ENCODE results near the gene RLF. TPM values are rescaled to one million over a fixed set of nuclear protein-coding genes. Genes with fewer than 3 reads are reported as not detected.

Gene RLF
- total RNA-seq, 5 donors from 2014 or later (not counting 1 experiment from before 2014, with no cell fraction given) = 17.5 to 25.1 (median 18.4) TPM

- Mint-ChIP-seq H3K27ac (no peak overlapping the region), H3K36me3 (peaks cover 43% of the 10 kb centered on the region)
- ATAC-seq (replicated peaks in 1 of 4) = no peak
These were observed 106.6 kb downstream of the RLF start for GRCh38 chr1:40267767-40268187.

GRCh38 chr1:40268211-40268610 is 107.0 kb downstream of the RLF start:
- Mint-ChIP-seq H3K27ac (no peak overlapping the region), H3K4me1 (peaks cover 11 to 15% (median 11%) of the 10 kb centered on the region in 3 donors), H3K9me3 (no peaks in the 10 kb centered on the region), H3K27me3 (no peaks in the 10 kb centered on the region), H3K4me3 (no peak overlapping the region), H3K36me3 (peaks cover 43% of the 10 kb centered on the region)
- Histone ChIP-seq H3K27me3 (replicated peaks in 1 of 2; ENCODE audit: control insufficient read depth in 2 of 2, extremely low read depth in 1 of 2, insufficient read depth in 2 of 2, low read length in 1 of 2) (no peaks in the 10 kb centered on the region), H3K36me3 (ENCODE audit: control insufficient read depth in 2 of 2, extremely low read depth in 1 of 2, insufficient read depth in 1 of 2, low read length in 1 of 2) (peaks cover 8 to 69% of the 10 kb centered on the region in 2 donors), H3K27ac (ENCODE audit: low read length) (no peak overlapping the region), H3K9me3 (no peaks in the 10 kb centered on the region), H3K4me1 (ENCODE audit: control insufficient read depth in 1 of 2, extremely low read depth in 1 of 2, insufficient read depth in 2 of 2, low read length in 2 of 2) (no peaks in the 10 kb centered on the region), H3K4me3 (ENCODE audit: control insufficient read depth in 1 of 2, extremely low read depth in 1 of 2, low read length in 1 of 2) (no peak overlapping the region)
- no peak for ATAC-seq (replicated peaks in 1 of 4)
- DNase-seq = no peak
- ChIA-PET CTCF (interaction anchor here in 1 of 2 donors (0.6 kb wide), 1 partner anchor 17 kb away, joined by 3 read pairs; no protein-coding TSS in a partner anchor), POLR2A (no interaction called here)

More at GRCh38 chr1:40267767-40268187, 106.6 kb downstream of the RLF start:
- no peaks in the 10 kb centered on the region for H3K9me3 Mint-ChIP-seq
- H3K27me3 Mint-ChIP-seq = no peaks in the 10 kb centered on the region
- Histone ChIP-seq H3K4me3 (ENCODE audit: control insufficient read depth in 1 of 2, extremely low read depth in 1 of 2, low read length in 1 of 2) (no peak overlapping the region), H3K36me3 (ENCODE audit: control insufficient read depth in 2 of 2, extremely low read depth in 1 of 2, insufficient read depth in 1 of 2, low read length in 1 of 2) (peaks cover 8 to 71% of the 10 kb centered on the region in 2 donors), H3K4me1 (ENCODE audit: control insufficient read depth in 1 of 2, extremely low read depth in 1 of 2, insufficient read depth in 2 of 2, low read length in 2 of 2) (no peaks in the 10 kb centered on the region), H3K27me3 (replicated peaks in 1 of 2; ENCODE audit: control insufficient read depth in 2 of 2, extremely low read depth in 1 of 2, insufficient read depth in 2 of 2, low read length in 1 of 2) (no peaks in the 10 kb centered on the region), H3K9me3 (no peaks in the 10 kb centered on the region), H3K27ac (ENCODE audit: low read length) (no peak overlapping the region)
- DNase-seq = no peak
- CTCF ChIA-PET = interaction anchor here in 1 of 2 donors (0.6 kb wide), 1 partner anchor 18 kb away, joined by 3 read pairs; no protein-coding TSS in a partner anchor
- POLR2A ChIA-PET = no interaction called here
- H3K4me1 Mint-ChIP-seq = peaks cover 11 to 20% (median 15%) of the 10 kb centered on the region in 3 donors
- 100% methylated on average over 1 of the region's 2 CpGs for WGBS (ENCODE audit: insufficient coverage)
- no peak overlapping the region for H3K4me3 Mint-ChIP-seq

GRCh38 chr1:40270152-40270834 is 109.1 kb downstream of the RLF start:
- Mint-ChIP-seq H3K27me3 (no peaks in the 10 kb centered on the region), H3K36me3 (peaks cover 50% of the 10 kb centered on the region)
- H3K36me3 ChIP-seq (ENCODE audit: control insufficient read depth in 2 of 2, extremely low read depth in 1 of 2, insufficient read depth in 1 of 2, low read length in 1 of 2) = peaks cover 4 to 66% of the 10 kb centered on the region in 2 donors

GRCh38 chr1:40272653-40273213 is 111.5 kb downstream of the RLF start:
- Mint-ChIP-seq H3K27me3 (no peaks in the 10 kb centered on the region), H3K36me3 (peaks cover 47% of the 10 kb centered on the region), H3K4me3 (no peak overlapping the region), H3K27ac (no peak overlapping the region), H3K9me3 (no peaks in the 10 kb centered on the region), H3K4me1 (peaks cover 0 to 14% (median 0%) of the 10 kb centered on the region in 3 donors)
- ChIA-PET POLR2A (interaction anchor here in 1 of 2 donors (0.7 kb wide), 1 partner anchor 278 kb away, joined by 3 read pairs; no protein-coding TSS in a partner anchor), CTCF (interaction anchor here in 1 of 2 donors (0.6 kb wide), 1 partner anchor 103 kb away, joined by 4 read pairs; no protein-coding TSS in a partner anchor)
- no peak for DNase-seq
- Histone ChIP-seq H3K4me1 (ENCODE audit: control insufficient read depth in 1 of 2, extremely low read depth in 1 of 2, insufficient read depth in 2 of 2, low read length in 2 of 2) (no peaks in the 10 kb centered on the region), H3K9me3 (no peaks in the 10 kb centered on the region), H3K27ac (ENCODE audit: low read length) (no peak overlapping the region), H3K4me3 (ENCODE audit: control insufficient read depth in 1 of 2, extremely low read depth in 1 of 2, low read length in 1 of 2) (no peak overlapping the region), H3K27me3 (replicated peaks in 1 of 2; ENCODE audit: control insufficient read depth in 2 of 2, extremely low read depth in 1 of 2, insufficient read depth in 2 of 2, low read length in 1 of 2) (no peaks in the 10 kb centered on the region), H3K36me3 (ENCODE audit: control insufficient read depth in 2 of 2, extremely low read depth in 1 of 2, insufficient read depth in 1 of 2, low read length in 1 of 2) (peaks cover 0 to 67% of the 10 kb centered on the region in 2 donors)
- no CpG with 5 or more reads among the region's 3 CpGs for WGBS (ENCODE audit: insufficient coverage)
- ATAC-seq (replicated peaks in 1 of 4) = no peak

More at GRCh38 chr1:40270152-40270834, 109.1 kb downstream of the RLF start:
- Histone ChIP-seq H3K9me3 (no peaks in the 10 kb centered on the region), H3K4me3 (ENCODE audit: control insufficient read depth in 1 of 2, extremely low read depth in 1 of 2, low read length in 1 of 2) (no peak overlapping the region), H3K4me1 (ENCODE audit: control insufficient read depth in 1 of 2, extremely low read depth in 1 of 2, insufficient read depth in 2 of 2, low read length in 2 of 2) (no peaks in the 10 kb centered on the region), H3K27me3 (replicated peaks in 1 of 2; ENCODE audit: control insufficient read depth in 2 of 2, extremely low read depth in 1 of 2, insufficient read depth in 2 of 2, low read length in 1 of 2) (no peaks in the 10 kb centered on the region), H3K27ac (ENCODE audit: low read length) (no peak overlapping the region)
- 58% methylated on average over 2 of the region's 3 CpGs for WGBS (ENCODE audit: insufficient coverage)
- ATAC-seq (replicated peaks in 1 of 4) = no peak
- Mint-ChIP-seq H3K27ac (peak overlapping the region in 1 of 2 donors; percentile 22), H3K4me3 (no peak overlapping the region), H3K9me3 (no peaks in the 10 kb centered on the region), H3K4me1 (peaks cover 6 to 14% (median 6%) of the 10 kb centered on the region in 3 donors)
- DNase-seq = no peak
- ChIA-PET CTCF (no interaction called here), POLR2A (interaction anchor here in 1 of 2 donors (0.6 kb wide), 1 partner anchor 155 kb away, joined by 3 read pairs; no protein-coding TSS in a partner anchor)

- ChIA-PET CTCF (no interaction called here), POLR2A (interaction anchor here (0.6 to 0.7 kb wide), 2 partner anchors 41 to 277 kb away, joined by 3 to 6 read pairs; no protein-coding TSS in a partner anchor)
- Histone ChIP-seq H3K36me3 (ENCODE audit: control insufficient read depth in 2 of 2, extremely low read depth in 1 of 2, insufficient read depth in 1 of 2, low read length in 1 of 2) (peaks cover 0 to 57% of the 10 kb centered on the region in 2 donors), H3K4me1 (ENCODE audit: control insufficient read depth in 1 of 2, extremely low read depth in 1 of 2, insufficient read depth in 2 of 2, low read length in 2 of 2) (no peaks in the 10 kb centered on the region), H3K27ac (ENCODE audit: low read length) (no peak overlapping the region), H3K27me3 (replicated peaks in 1 of 2; ENCODE audit: control insufficient read depth in 2 of 2, extremely low read depth in 1 of 2, insufficient read depth in 2 of 2, low read length in 1 of 2) (no peaks in the 10 kb centered on the region), H3K4me3 (ENCODE audit: control insufficient read depth in 1 of 2, extremely low read depth in 1 of 2, low read length in 1 of 2) (no peak overlapping the region), H3K9me3 (no peaks in the 10 kb centered on the region)
- H3K27me3 Mint-ChIP-seq = no peaks in the 10 kb centered on the region
- no peaks in the 10 kb centered on the region for H3K9me3 Mint-ChIP-seq
- no peak overlapping the region for H3K4me3 Mint-ChIP-seq
- H3K36me3 Mint-ChIP-seq = peaks cover 40% of the 10 kb centered on the region
- DNase-seq = no peak
- peaks cover 0 to 14% (median 0%) of the 10 kb centered on the region in 3 donors for H3K4me1 Mint-ChIP-seq
- H3K27ac Mint-ChIP-seq = no peak overlapping the region
- ATAC-seq (replicated peaks in 1 of 4) = no peak
- no CpG with 5 or more reads among the region's 4 CpGs for WGBS (ENCODE audit: insufficient coverage)
These were observed 112.5 kb downstream of the RLF start for GRCh38 chr1:40273547-40274166.

- CTCF ChIA-PET = no interaction called here
- Mint-ChIP-seq H3K4me3 (no peak overlapping the region), H3K4me1 (peaks cover 0 to 14% (median 0%) of the 10 kb centered on the region in 3 donors), H3K9me3 (no peaks in the 10 kb centered on the region), H3K27ac (no peak overlapping the region), H3K36me3 (peaks cover 40% of the 10 kb centered on the region), H3K27me3 (no peaks in the 10 kb centered on the region)
- Histone ChIP-seq H3K27me3 (replicated peaks in 1 of 2; ENCODE audit: control insufficient read depth in 2 of 2, extremely low read depth in 1 of 2, insufficient read depth in 2 of 2, low read length in 1 of 2) (no peaks in the 10 kb centered on the region), H3K9me3 (no peaks in the 10 kb centered on the region), H3K4me1 (ENCODE audit: control insufficient read depth in 1 of 2, extremely low read depth in 1 of 2, insufficient read depth in 2 of 2, low read length in 2 of 2) (no peaks in the 10 kb centered on the region), H3K27ac (ENCODE audit: low read length) (no peak overlapping the region), H3K4me3 (ENCODE audit: control insufficient read depth in 1 of 2, extremely low read depth in 1 of 2, low read length in 1 of 2) (no peak overlapping the region), H3K36me3 (ENCODE audit: control insufficient read depth in 2 of 2, extremely low read depth in 1 of 2, insufficient read depth in 1 of 2, low read length in 1 of 2) (peaks cover 0 to 54% of the 10 kb centered on the region in 2 donors)
- POLR2A ChIA-PET = no interaction called here
- ATAC-seq (replicated peaks in 1 of 4) = no peak
- DNase-seq = no peak
- WGBS (ENCODE audit: insufficient coverage) = 100% methylated on average over 2 of the region's 2 CpGs
These were observed 113.1 kb downstream of the RLF start for GRCh38 chr1:40274331-40274730.
